Kasumi-1 (cell line): ENCODE measurements around the gene KCND3.

Experiments
- DNase-seq, 2 experiments: peaks; one replicate each; lab custom pipeline; 2025; lab: John Stamatoyannopoulos, UW

KCND3 gene

DNA sequence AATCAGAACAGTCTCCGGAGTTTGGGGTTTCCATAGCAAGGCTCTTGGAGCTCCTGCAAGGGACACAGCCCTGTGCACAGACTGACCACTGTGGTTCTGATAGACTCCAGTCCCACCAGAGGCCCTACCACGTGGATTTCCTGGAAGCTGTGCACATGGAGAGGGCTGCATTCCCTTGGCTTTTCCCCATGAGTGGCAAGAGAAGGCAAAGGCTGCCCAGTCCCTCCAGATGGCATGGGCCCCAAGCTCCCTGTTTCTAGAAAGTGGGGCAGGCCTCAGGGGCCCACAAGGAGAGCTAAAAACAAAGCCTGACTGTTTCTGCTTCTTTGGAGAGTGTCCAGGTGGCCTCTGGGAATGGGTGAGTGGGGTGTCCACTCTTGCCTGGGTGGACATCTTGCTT is 146.3 kb downstream of the KCND3 start:
- DNase-seq, result no peak

DNA sequence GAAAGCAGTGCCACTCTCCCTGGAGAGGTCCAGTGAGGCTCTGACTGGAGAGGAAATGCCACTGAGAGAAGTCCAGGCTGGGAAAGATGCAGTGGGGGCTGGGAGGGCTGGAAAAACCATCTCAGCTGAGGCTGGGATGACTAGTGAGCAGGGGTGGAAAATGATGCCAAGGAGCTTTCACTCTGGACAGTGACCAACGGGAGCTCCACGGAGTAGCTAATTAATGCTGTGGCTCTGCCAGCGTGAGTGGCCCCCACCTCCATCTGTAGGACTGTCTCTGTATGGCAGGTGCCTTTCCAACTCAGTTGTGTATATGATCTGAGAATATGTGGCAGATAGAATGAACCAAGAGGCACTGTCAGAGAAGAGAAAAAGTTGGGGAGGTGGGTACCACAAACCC is 147.1 kb downstream of the KCND3 start:
- no peak for DNase-seq

DNA sequence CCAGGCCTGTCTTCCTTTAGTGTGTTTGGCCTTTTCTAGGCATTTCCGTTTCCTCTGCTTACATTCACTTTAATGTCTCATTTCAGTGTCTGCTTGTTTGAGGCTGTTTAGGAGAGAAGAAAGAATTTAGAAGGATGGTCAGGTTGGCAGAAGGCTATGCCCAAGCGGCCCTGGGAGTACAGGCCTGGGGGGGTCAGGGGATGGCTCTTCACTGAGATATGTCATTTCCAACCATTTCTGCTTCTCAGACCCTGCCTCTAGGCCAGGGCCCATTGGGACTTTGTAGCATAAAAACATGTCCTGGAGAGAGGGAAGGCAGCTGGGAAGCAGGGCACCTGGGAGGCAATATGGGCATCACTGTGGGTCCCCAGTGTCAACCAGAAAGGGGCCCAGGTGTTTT is 147.7 kb downstream of the KCND3 start:
- DNase-seq, result no peak

DNA sequence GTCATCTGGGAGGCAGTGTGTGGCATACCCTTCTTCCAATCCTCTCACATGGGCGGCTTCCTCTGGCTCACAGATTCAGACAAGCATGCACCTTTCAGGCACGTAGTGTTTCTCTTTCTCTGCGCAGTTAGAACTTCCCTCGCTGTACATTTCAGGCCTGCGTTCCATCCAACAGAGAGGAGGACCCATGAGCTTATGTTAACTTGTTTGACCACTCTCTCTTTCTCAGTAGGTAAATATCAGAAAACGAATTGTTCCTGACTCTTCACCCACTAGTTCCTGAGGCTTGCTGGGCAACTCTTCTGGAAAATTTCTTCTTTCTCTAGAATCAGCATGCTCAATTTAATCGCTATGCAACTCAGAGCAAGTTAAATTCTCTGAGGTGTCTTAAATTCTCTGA is 148.3 kb downstream of the KCND3 start:
- DNase-seq, result no peak

DNA sequence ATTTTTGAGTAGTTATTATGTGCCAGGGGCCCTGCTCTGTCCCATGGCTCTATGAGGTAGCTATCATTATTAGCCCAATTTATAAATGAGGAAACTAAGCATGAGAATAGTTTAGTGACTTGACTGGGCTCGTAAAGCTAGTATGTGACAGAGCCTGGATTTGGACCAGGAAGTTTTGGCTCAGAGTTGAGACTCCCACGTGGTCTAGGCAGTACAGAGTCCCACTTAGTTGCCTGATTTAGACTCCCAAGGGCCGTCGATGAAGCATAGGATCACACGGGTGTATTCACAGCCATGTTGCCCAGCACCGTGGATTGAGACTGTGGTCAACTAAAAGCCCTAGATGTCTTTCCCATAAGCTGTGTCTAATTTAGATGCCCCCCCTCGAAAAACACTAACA is 152.1 kb downstream of the KCND3 start:
- DNase-seq, result no peak

DNA sequence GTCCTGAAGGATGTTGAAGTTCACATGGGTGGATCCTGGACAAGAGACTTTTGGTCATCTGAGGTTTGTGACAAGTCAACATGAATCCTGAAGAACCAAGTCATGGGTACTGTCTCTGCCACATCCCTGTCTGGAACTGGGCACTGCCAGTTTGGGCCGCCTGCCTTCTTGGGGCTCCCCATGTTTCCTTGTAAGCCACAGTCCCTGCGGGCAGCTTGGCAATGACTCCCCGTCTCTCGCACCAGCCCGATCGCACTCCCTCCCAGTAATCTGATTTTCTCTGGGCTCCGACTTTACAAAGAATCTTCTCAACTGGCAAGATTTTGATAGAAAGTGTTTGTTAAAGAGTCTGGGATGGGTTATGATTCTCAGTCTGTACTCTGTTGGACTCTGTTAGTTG is 153.4 kb downstream of the KCND3 start:
- no peak for DNase-seq

DNA sequence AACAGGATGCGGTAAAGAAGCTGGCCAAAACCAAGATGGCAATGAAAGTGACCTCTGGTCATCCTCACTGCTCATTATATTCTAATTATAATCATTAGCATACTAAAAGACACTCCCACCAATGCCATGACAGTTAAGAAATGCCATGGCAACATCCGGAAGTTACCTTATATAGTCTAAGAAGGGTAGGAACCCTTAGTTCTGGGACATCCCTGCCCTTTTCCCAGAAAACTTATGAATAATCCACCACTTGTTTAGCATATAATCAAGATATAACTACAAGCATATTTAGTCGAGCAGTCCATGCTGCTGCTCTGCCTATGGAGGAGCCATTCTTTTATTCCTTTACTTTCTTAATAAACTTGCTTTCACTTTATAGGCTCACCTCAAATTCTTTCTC is 154.0 kb downstream of the KCND3 start:
- no peak for DNase-seq

DNA sequence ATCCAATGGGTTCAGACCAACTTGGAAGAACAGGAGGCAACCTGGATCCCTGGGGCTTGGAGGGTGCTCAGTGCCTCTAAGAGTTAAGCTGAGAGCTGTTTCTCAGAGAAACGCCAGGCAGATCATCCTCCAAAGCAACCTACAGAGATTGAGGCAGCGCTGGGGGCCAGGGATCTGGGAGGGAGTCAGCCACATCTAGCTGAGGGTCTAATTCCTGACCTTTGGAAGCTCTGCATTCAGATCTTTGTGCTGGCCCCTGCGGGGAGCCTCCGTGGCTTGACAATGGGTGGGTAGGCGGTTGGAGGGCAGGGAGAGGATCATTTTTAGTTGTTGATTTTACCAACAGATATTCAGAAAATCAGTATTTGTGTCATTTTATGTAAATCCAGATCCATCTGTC is 154.5 kb downstream of the KCND3 start:
- no peak for DNase-seq

DNA sequence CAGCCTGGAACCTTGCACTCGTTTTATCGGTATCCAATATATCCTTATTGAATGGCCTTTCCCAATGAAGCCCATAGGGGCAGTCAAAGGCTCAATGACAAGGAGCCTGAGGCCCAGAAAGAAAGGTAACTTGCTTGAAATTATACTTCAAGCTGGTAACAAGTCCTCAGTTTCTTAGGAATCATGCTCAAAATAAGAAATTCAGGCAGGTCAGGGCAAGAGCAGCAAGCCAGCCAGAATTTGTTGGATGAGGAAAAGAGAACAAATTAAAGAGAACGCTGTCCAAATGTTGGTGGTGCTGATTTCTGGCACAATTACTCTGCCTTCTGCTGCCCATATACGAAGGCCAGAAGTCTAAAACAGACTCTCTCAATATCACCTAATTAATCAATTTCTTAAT is 156.1 kb downstream of the KCND3 start:
- DNase-seq, result peak in 1 of 2 experiments; percentile 4

DNA sequence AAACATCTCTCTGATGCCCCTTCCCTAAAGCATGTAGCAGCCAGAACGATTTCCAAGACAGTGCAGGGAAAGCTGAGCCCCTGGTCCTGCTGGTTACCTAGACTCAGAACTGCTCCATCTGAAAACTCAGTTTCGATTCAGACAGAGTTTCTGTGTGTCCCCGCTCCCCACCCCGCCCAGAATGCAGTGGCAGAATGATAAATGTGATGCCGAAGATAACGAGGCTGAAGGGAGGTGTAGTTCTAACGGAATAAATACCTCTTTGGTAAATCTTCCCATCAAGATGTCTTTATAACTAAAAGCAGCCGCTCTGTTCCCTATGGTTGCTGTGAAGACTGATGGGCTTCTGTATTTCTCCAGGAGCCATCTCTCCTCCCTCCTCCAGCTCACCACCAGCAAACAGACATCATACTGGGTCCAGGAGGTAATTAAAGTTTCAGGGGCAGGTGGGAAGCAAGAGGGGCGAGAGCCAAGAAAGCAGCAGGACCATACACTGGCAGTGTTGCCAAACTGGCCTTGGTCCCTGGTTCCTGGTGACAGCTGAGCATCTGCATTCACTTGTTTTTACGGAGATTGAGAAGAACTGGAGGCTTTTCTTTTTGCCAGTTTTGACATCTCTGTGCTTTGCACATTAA is 156.8 kb downstream of the KCND3 start:
- no peak for DNase-seq

DNA sequence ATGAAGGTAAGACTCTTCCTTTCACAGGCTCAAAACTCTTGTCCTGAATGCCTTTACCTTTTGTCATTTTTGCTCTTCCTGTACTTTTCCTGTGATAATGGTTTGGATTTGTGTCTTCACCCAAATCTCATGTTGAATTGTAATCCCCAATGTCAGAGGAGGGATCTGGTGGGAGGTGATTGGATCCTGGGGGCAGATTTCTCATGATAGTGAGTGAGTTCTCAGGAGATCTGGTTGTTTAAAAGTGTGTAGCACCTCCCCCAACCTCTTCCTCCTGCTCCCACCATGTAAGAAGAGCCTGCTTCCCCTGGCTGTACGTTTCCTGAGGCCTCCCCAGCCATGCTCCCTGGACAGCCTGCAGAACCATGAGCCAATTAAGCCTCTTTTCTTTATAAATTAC is 158.3 kb downstream of the KCND3 start:
- DNase-seq, result no peak

DNA sequence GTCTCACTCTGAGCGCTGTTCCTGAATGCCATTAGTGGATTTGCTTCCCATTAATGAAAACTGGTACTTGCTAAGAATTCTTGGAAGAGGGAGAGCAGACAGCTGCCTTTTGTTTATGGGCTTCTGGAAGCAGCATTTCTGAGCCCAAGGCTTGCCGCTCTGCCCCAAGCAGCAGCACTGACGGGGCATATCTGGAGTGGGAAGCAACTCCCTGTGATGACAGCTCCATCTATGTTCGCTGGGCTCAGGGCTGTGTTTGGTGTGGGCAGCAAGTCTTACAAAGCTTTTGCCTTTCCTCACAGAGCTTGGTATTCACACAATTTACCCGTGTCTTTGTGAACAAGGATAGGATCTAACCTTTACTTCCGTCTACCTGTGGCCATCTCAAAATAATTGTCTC is 161.5 kb downstream of the KCND3 start:
- DNase-seq, result no peak

DNA sequence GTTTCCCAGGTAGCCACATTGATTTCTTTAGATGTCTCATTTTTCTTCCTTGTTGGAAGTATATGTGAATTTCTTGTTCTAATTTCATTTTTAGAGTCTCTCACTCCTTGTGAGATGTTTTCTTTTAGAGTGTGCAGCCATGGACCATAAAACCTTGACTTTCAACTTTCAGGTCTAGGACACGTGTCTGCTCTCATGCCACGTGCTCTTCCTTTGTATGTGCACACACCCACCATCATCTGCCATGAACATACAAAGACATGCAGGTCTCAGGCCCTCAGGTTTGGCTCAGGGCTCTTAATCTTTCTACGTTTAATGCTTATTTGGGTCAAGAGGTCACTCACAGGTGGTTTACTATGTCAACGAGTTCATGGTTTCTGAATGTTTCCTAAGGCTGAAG is 163.2 kb downstream of the KCND3 start:
- DNase-seq, result no peak

DNA sequence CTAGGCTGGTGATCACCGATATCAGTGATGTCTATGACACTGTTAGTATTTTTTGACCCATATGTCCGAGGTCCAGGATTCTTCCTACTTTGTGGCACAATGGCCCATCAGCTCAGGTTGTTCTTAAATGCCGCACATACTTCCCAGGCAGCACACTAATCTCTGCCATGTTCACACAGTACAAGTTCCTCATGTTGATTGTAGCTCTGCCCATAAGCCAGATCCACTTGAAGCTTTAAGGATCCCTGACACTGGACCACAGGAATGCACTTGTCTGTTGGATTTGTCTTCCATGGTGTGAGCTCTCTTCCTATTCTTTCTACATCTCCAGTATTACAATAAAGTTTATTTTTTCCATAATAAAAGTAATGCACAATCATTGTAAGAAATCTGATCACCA is 164.3 kb downstream of the KCND3 start:
- no peak for DNase-seq

DNA sequence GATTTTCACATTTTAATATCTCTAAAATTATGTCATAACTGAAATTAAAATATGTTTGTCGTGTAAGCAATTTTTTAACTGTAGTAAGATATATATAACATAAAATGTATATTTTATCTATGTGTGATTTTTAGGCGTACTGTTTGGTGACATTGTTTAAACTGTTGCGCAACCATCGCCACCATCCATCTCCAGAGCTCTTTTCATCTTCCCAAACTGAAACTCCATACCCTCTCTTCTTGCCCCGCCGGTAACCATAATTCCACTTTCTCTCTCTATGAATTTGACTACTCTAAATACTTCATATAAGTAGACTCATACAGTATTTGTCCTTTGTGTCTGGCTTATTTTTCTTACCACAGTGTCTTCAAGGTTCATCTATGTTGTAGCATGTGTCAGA is 167.3 kb downstream of the KCND3 start:
- no peak for DNase-seq

DNA sequence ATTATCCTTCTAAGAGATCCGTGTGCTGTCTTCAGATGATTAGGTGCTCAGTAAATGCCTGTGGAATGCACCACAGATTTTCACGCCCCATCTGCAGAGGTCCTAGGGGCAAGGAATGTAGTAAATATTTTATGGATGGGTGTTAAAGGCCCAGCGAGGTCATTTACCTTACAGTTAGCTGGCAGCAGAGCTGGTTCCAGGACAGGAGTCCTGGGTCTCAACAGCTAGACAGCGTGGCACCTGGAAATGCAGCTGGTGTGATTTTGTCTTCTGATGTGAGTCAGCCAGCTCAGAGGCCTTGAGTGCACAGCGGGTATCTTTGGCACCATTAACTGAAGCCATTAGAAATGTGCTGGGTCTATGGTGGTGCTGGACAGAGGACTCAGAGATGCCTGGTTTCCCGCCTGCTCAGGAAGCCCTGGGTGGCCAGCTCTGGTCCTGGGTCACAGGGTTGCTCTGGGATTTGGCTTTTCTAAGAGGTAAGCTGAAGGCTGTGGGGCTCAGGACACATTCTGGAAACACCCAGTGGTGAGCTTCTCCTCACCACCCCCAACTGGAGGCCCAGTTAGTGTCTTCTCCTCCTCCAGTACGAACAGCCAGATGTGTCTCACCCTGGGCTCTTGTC is 168.2 kb downstream of the KCND3 start:
- DNase-seq, result no peak

DNA sequence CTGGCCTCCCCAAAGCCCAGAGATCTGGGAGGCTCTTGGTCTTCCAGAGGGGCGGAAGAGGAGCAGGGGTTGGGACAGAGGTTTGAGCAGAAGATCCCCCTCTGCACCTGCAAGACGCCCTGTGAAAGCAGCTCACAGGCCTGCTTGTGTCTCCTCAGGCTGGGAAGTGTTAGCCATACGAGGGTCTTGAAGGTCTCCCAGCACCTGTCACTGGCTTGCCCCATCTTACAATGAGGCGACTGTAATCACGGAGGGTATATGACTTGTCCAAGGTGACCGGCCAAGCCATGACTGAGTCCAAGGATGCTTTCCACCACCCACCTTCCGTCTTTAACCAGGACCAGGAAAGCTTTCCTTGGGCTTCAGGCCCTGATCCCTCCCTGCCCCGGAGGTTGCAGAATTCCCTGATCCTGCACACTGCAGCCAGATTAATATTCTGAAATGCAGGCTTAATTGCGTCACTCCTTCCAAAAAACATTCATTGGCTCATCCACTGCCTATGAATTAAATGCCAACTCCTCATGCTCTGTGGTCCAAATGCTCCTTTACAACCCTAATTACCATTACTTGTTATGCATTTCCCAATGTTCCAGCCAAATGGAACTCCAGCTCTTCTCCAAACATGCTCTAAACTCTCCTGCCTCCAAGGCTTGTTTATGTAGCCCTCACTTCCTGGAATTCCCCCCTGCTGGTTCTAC is 169.8 kb downstream of the KCND3 start:
- DNase-seq, result no peak

DNA sequence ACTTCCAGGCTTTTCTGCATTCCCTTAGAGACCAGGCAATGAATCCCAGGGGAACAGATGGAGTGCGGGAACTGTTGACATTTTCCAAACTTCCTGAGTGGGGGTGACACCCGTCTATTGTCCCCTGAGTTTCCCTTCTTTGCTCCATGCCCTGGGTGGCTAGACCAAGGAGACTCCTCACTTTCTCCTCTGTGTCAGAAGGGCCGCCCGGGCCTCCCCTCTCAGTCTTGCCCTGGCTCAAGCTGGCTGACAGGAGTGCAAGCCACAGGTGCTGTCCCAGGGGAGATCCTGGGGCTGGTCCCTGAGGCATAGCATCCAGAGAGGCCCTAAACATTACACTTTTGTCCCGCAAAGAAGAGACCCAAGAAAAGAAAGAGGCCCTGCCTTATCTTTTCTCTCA is 170.9 kb downstream of the KCND3 start:
- DNase-seq, result no peak

DNA sequence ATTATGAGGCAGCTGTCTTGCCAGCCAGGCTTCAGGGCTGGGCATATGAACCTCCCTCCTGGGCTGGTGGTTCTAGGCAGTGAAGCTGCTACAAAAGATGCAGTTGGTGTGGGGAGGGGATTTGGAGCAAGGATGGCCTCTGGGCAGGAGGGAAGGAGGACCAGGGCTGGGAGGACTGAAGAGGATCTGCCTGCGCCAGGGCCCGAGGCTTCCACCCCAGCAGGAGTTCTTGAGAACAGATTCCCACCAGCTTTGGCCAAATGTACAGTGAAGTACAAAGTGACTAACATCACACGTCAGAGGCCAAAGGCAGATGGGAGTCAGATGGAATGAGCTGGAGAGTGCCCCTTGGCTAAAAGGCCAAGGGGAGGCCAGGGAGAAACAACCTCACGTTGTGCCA is 171.4 kb downstream of the KCND3 start:
- DNase-seq, result no peak

DNA sequence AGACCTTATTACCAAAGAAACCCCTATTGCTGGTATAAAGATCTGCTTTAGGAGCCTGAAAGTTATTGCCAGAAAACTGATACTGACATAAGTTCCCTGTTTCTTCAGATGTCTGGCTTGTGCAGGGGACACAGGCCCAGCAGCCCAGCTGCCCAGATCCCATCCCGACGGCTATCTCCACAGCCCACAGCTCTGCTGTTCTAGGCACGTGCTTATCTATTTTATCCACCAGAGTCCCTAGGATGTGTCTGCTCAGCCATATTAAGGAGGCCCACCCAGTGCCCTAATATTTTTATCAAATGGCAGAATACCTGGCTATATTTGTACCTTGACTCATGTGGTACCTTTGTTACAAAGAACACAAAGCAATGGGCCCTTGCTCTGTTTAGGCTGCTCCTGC is 174.8 kb downstream of the KCND3 start:
- no peak for DNase-seq

DNA sequence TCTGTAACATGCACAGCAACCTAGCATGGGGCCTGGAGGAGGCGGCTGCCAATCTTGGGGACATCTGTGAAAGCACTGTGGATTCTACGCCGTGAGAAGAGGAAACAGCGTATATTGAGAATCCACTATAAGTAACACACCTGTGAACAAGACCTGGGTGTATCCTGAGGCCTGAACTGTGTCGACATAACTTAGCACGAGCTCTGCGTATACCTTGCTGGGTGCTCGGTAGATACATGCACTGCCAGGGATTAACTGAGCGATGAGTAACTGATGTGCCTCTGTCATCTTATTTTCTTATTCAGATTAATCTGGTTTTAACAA is 175.2 kb downstream of the KCND3 start:
- no peak for DNase-seq

DNA sequence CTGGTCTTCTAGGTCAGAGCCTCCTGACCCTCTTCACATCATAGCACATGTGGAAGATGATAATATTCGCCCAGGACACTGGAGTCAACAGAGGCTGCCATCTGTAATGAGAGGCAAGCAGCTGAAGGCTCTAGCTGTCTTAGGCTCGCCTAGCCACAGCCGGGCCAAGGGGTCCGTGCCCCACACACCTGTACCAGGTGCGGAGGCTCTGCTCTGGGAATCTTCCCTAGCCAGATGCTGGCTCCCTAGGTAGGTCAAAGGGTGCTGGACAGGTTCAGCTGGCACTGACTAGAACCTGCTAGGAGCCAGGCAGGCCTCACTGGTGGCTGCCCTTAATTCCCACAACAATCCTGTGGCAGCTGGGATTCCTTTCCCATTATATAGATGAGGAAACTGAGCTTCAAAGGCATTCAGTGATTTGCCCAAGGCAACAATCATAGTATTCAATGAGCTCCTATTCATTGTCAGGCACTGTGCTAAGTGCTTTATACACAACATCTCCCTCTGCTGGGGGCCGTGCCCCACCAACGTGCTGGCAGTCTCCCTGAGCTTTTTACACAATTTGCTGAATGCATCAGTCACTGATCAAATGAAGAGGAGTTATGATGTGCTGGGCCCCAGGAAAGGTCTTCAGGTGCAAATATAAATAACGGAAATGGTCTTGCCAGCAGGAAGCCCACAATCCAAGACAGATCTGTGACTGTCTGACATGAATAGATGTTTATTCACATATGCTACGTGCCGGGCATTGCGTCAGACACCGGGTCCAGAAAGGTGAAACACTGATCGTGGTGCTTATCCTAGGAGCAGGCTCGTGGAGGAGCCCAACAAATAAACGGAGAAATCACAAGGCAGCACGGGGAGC is 175.8 kb downstream of the KCND3 start:
- peak; percentile 2 to 3 for DNase-seq

DNA sequence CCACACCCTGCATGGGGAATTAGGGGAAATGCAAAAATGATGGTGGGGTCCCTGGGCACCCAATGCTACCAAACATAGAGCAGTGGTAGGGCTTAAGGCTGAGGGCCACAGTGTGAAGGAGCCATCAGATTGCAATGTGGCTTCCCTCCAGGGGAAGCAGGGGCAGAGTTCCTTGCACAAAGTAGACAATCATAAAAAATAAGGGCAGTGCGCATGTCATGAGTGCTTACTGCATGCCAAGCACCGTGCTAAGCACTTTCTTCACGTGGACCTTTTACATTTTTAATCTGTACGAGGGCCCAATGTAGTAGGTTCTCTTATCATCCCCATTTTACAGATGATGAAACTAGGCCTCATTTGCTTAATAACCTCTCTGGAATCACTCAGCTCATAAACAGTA is 177.2 kb downstream of the KCND3 start:
- no peak for DNase-seq
